SJSA1 (cell line): ENCODE results near the gene SLC12A3. TPM values are rescaled to one million over a fixed set of nuclear protein-coding genes. Genes with fewer than 3 reads are reported as not detected.

Source experiments
- DNase-seq, 2 experiments: peaks; one replicate each; pipeline ENCODE4 v3.0.0-alpha.2; 2015 to 2020; ENCODE audit warnings: low spot score in 2 of 2, low read depth in 1 of 2
- H3K27ac ChIP-seq: fragments of 250-450 bp; sonication (Bioruptor Pico); 2 replicates; pipeline ENCODE4 v1.5.1; 2020; ENCODE audit warnings: mild to moderate bottlenecking, moderate library complexity
- H3K27me3 ChIP-seq: fragments of 250-450 bp; sonication (Bioruptor Pico); replicated peaks from 2 replicates; pipeline ENCODE4 v1.5.1; 2020; ENCODE audit warnings: mild to moderate bottlenecking, moderate library complexity
- H3K36me3 ChIP-seq: fragments of 250-450 bp; sonication (Bioruptor Pico); 2 replicates; pipeline ENCODE4 v1.5.1; 2020; ENCODE audit warnings: mild to moderate bottlenecking
- H3K4me1 ChIP-seq: fragments of 250-450 bp; sonication (Bioruptor Pico); replicated peaks from 2 replicates; pipeline ENCODE4 v1.6.1; 2021; ENCODE audit warnings: mild to moderate bottlenecking
- H3K4me3 ChIP-seq: fragments of 250-450 bp; sonication (Bioruptor Pico); 2 replicates; pipeline ENCODE4 v1.5.1; 2020; ENCODE audit warnings: mild to moderate bottlenecking
- H3K9me3 ChIP-seq: fragments of 250-450 bp; sonication (Bioruptor Pico); replicated peaks from 2 replicates; pipeline ENCODE4 v1.5.1; 2020; ENCODE audit warnings: mild to moderate bottlenecking
- total RNA-seq: library from RNA; depleted of rRNA; stranded (reverse); fragments of >200 nt; shearing (Covaris generic); gene quantifications from 2 replicates; pipeline ENCODE4 v1.2.3, GENCODE V29; 2014; rRNA removed

Gene SLC12A3
- total RNA-seq, 1 experiment from 2014 or later = not detected

DNA sequence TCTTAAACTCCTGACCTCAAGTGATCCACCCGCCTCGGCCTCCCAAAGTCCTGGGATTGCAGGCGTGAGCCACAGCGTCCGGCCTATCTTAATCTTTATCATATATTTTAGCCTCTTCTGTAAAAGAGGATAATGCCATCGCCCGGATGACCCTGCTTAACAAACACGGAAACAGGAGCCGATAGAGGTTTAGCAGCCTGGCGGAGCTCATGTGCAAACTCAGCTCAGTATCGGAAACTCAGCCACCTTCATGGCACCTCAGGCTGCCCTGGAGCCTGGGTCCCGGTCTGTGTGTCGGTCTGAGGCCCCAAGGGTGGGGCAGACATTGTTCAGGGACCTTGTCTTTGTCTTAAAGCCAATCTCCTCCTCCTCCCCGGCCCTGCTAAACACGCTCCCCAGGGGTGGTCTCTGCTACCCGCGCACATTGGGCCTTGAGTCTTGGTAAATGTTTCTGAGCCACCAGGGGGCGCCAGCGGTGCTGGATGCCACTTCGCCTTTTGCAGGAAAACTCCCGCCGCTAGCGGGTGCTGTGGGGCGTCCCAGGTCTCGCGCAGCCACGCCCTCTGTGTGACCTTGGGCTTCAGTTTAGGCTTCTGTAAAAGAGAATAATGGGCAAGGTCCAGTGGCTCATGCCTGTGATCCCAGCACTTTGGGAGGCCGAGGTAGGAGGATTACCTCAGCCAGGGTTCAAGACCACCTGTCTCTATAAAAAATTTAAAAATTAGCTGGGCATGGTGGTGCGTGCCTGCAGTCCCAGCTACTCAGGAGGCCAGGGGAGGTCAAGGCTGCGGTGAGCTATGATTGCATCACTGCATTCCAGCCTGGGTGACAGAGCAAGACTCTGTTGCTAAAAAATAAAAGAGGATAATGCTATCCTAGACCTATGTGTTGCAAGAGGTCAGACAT is 99.5 kb downstream of the SLC12A3 start:
- Histone ChIP-seq H3K27me3 (no peaks in the 10 kb centered on the region), H3K27ac (peak overlapping the region; percentile 26; the same call in 1 of the 2 replicates)

More for the DNA sequence above, 99.5 kb downstream of the SLC12A3 start:
- Histone ChIP-seq H3K4me1 (peaks cover 15% of the 10 kb centered on the region), H3K36me3 (no peaks in the 10 kb centered on the region), H3K4me3 (no peak overlapping the region), H3K9me3 (no peaks in the 10 kb centered on the region)
- DNase-seq = peak; percentile 49 to 72

Other genes with a start within 250 kb of the SLC12A3 start
- 63.9 and 155 TPM in 2 replicates for gene MT1E, start 239.4 kb upstream of the SLC12A3 start, total RNA-seq
- 0.74 and 7.0 TPM in 2 replicates for gene MT1M, start 232.5 kb upstream of the SLC12A3 start, total RNA-seq
- not detected in 2 replicates for gene MT1A, start 226.5 kb upstream of the SLC12A3 start, total RNA-seq
- not detected in 2 replicates for gene MT1B, start 213.3 kb upstream of the SLC12A3 start, total RNA-seq
- gene MT1F, start 207.2 kb upstream of the SLC12A3 start, total RNA-seq = not detected in 2 replicates
- not detected in 2 replicates for gene MT1G, start 197.1 kb upstream of the SLC12A3 start, total RNA-seq
- gene MT1H, start 195.4 kb upstream of the SLC12A3 start, total RNA-seq = not detected in 2 replicates
- gene MT1X, start 182.7 kb upstream of the SLC12A3 start, total RNA-seq = 42.4 and 49.3 TPM in 2 replicates
- 102 TPM in 2 replicates for gene NUP93, start 135.1 kb upstream of the SLC12A3 start, total RNA-seq
- 14.0 and 42.4 TPM in 2 replicates for gene HERPUD1, start 66.9 kb downstream of the SLC12A3 start, total RNA-seq
- 0.08 TPM in 1 of 2 replicates, not detected in the other for gene CETP, start 96.7 kb downstream of the SLC12A3 start, total RNA-seq
- gene NLRC5, start 124.3 kb downstream of the SLC12A3 start, total RNA-seq = 28.8 and 29.4 TPM in 2 replicates
- 20.0 and 35.8 TPM in 2 replicates for gene CPNE2, start 227.4 kb downstream of the SLC12A3 start, total RNA-seq